GM19395 (cell line): Measurements from ENCODE around the gene CALR.
"Not testable (repeated sequence)": the region's sequence is repeated elsewhere in the genome, so short reads cannot be mapped to it uniquely, and the experiment has no call there.

Source experiments
- ATAC-seq: cut with Tn5 transposase; IDR thresholded peaks from one replicate; pipeline ENCODE4 v1.9.1; 2021; ENCODE audit warnings: mild to moderate bottlenecking, moderate library complexity; ENCODE audit not compliant: unreplicated experiment

Gene CALR

DNA sequence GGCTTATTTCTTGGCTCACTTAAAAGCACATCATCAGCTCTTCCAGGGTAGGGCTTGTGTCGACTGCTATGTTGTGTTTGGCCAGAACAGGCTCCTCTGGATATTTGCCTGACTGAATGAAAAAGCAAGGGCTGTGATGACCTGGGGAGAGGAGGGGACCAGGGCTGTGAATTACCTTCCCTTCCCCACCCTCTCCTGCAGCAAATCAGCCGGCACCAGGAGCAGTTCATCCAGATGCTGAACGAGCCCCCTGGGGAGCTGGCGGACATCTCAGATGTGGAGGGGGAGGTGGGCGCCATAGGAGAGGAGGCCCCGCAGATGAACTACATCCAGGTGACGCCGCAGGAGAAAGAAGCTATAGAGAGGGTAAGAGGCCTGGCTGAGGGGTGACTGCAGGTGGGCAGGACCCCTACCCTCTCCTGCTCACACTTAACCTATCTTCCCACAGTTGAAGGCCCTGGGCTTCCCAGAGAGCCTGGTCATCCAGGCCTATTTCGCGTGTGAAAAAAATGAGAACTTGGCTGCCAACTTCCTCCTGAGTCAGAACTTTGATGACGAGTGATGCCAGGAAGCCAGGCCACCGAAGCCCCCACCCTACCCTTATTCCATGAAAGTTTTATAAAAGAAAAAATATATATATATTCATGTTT is 14.2 kb downstream of the CALR start:
- ATAC-seq: no peak

DNA sequence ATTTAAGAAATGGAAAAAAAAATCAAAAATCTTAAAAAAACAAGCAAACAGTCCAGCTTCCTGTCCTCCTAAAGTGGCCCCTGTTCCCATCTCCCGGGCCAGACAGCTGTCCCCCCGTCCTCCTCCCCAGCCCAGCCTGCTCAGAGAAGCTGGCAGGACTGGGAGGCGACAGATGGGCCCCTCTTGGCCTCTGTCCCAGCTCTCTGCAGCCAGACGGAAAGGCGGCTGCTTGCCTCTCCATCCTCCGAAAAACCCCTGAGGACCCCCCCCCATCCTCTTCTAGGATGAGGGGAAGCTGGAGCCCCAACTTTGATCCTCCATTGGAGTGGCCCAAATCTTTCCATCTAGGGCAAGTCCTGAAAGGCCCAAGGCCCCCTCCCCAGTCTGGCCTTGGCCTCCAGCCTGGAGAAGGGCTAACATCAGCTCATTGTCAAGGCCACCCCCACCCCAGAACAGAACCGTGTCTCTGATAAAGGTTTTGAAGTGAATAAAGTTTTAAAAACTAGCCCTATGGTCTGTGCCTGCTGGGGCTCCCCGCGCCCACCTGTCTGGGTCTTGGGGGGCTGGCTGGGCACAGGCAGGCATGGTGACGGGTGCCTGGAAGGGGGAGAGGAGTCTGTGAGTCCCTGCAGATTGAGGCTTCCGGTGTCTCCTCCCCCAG is 14.9 kb downstream of the CALR start:
- ATAC-seq: no peak

DNA sequence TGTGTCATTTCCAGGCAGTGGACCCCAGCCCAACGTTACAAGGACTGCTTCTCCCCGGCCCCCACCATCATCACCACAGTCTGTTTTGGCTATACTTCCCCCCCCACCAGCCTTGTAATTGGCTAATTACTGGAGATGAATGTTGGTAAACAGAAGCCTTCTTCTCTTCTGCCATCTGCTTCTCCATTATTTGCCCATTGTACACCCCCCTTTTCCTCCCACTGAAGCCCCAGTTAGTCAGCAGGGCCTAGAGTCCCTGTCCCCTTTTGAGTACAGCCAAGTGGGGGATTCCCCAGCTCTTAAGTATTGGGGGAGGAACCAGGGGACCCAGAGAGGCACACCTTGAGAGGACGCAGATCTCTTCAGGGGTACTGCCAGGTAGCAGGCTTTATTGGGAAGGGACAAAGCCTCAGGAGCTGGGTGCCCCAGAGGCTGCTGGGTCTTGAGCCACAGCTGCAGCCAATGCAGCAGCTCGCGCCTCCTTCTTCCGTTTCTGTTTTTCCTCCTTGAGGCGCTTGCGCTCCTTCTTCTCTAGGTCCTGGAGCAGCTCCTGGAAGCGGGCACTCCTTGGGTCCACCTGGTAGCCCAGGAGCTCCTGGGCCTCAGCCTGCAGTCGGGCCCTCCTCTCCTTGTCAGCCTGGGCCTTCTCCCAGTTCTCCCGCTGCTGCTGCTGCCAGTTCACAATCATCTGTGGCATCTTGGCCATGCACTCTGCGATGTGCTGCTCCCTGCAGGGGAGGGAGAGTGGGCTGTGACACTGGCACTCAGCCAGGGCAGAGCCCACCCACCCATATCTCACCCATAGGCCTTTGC is 15.6 kb downstream of the CALR start:
- ATAC-seq: no peak

DNA sequence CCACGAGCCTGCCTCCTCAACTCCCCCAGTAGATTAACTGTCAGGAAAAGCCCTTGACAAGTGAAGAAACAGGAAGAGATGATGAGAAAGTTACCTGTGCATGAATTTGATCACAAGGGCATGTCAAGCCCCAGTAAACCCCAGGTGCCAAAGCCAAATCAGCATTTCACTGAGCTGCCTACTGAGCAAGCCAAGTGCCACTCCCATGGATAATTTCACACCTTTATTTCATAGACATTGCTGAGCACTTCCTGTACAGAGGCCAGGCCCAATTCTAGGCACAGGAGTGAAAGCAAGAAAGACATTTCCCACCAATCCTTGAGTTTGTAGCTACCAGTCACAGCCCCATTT is 16.2 kb downstream of the CALR start:
- no peak for ATAC-seq

DNA sequence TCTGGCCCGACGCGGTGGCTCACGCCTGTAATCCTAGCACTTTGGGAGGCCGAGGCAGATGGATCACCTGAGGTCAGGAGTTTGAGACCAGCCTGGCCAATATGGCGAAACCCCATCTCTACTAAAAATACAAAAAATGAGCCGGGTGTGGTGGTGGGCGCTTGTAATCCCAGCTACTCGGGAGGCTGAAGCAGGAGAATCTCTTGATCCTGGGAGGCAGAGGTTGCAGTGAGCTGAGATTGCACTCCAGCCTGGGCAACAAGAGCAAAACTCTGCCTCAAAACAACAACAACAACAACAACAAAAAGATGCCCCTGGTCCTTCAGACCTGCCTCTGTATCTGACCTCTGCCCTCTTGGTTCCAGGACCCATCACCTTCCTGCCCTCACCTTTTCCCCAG is 17.2 kb downstream of the CALR start:
- ATAC-seq: not testable (repeated sequence)

DNA sequence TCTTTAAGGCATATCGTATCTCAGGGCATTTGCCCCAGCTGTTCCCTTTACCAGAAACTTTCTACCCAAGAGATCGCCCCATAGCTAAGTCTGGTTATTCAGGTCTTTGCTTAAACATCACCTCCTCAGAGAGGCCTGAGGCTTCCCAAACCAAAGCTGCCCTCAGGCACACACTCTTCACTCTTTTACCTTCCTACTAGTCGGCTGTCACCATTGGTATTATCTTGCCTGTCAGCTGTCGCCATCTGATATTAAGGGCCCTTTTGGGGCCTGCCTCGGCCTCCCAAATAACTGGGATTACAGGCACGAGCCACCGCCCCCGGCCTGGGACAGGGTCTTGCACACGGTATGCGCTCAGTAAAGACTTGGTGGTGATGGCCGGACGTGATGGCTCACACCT is 17.6 kb downstream of the CALR start:
- no peak for ATAC-seq

DNA sequence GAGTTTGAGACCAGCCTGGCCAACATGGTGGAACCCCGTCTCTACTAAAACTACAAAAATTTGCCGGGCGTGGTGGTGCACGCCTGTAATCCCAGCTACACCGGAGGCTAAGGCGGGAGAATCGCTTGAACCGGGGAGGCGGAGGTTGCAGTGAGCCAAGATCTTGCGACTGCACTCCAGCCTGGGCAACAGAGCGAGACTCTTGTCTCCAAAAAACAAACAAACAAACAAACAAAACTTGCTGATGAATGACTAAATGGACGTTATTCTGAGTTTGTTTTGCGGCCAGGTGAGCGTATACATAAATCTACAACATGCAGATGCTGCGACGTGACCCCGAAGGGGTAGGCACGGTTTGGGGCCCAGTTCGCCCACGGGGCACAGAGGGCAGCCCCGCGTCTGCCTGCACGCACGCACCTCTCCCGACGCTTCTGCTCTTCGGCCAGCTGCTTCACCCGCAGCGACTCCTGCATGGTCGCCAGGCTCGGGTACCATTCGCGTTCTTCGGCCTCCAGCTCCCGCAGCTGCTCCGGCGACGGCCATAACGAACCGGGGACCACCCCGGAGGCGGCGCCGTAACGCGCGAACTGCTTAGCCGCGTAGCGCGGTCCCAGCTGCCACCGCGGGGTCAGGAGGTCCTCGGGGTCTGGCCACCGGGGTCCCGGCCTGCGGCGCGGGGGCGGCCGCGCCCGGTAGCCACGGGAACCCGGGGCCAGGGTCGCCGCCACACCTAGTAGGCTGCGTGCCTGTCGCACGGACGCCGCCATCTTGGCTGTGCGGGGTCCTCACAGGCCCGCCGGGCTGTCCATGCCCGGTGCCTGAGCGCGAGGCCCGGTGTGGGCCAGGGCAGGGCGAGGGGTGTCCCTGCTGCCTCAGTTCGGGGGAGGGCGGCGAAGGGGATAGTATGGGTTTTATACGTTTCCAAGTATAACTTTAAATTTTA is 18.3 kb downstream of the CALR start, which contains the start of gene GADD45GIP1:
TSS of gene GADD45GIP1 (minus strand) at position 778 of the 943 bp plus-strand sequence. CDS start at position 767, 11 bp downstream.
- ATAC-seq: no peak

DNA sequence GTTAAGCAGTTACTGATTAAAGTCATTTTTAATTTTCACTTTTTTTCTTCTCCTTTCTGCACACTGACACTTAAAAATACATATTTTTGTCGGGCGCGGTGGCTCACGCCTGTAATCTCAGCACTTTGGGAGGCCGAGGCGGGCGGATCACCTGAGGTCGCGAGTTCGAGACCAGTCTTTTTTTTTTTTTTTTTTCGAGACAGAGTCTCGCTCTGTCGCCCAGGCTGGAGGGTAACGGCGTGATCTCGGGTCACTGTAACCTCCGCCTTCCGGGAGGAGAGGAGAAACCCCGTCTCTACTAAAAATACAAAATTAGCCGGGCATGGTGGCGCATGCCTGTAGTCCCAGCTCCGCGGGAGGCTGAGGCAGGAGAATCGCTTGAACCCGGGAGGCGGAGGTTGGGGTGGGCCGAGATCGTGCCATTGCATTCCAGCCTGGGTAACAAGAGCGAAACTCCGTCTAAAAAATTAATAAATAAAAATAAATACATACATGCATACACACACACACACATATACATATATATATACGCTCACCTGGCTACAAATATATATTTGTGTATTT is 19.1 kb downstream of the CALR start:
- not testable (repeated sequence) for ATAC-seq

DNA sequence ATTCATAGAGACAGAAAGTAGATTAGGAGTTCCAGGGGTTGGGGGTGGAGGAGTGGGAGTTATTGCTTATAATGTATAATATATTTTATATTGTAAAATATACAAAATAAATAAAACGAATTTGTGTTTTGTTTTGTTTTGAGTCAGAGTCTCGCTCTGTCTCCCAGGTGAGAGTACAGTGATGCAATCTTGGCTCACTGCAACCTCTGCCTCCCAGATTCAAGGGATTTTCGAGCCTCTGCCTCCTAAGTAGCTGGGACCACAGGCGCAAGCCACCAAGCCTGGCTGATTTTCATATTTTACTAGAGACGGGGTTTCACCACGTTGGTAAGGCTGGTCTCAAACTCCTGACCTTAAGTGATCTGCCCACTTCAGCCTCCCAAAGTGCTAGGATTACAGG is 21.1 kb downstream of the CALR start:
- ATAC-seq: no peak

DNA sequence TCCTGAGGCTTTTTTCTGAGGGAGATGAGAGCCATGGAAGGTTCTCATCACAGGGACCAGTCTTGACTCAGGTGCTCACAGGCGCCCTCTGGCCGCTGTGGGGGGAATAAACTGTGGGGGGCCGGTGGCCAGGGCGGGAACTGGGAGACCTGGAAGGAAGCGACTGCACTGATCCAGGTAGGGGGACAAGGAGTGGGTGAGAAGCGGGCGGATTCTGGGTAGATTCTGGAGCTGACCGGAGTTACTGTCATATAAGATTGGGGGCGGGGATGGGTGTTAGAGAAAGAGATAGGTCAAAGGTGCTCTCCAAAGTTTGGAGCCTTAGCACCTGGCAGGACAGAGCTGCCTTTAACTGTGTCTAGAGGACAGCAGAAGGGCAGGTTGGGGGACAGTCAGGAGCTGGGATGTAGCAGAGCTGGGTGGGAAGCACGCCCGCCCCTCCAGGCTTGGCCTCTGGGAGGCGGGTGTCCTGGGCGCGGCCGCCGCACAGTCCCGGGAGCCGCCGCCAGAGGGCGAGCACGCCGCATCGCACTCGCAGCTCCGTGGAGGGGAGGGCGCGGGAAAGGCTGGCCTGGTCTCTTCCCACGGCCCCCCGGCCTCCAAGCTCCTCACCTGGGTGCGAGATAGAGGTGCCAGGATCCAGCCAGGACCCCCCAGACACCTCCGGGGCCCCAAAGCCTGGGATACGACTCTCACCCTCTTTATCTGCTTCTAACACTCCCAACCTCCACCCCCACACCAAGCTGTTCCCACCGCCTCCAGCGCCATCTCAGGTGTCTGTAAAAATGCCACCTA is 26.8 kb downstream of the CALR start:
- ATAC-seq: peak; percentile 63

DNA sequence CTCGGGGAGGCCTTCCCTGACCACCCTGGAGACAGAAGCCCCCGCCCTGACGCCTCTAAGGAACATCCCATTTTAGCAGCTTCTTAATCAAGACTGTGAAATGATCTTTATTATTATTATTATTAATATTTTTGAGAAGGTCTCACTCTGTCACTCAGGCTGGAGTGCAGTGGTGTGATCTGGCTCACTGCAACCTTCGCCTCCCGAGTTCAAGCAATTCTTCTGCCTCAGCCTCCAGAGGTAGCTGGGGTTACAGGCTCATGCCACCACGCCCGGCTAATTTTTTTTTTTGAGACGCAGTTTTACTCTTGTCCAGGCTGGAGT is 27.4 kb downstream of the CALR start:
- no peak for ATAC-seq

DNA sequence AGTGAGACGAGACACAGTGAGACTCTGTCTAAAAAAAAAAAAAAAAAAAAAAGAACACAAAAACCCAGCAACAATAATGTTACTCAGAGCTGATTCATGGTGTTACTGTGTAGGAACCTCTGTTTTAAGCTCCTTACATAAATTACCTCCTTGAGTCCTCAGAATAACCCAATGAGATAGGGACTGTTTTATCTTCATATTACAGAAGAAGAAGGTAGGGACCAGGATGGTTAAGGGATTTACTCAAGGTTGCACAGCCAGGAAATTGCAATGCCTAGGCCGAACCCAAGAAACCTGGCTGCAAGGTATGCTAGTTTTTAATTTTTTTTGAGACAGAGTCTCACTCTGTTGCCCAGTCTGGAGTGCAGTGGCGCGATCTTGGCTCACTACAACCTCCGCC is 29.5 kb downstream of the CALR start:
- no peak for ATAC-seq

DNA sequence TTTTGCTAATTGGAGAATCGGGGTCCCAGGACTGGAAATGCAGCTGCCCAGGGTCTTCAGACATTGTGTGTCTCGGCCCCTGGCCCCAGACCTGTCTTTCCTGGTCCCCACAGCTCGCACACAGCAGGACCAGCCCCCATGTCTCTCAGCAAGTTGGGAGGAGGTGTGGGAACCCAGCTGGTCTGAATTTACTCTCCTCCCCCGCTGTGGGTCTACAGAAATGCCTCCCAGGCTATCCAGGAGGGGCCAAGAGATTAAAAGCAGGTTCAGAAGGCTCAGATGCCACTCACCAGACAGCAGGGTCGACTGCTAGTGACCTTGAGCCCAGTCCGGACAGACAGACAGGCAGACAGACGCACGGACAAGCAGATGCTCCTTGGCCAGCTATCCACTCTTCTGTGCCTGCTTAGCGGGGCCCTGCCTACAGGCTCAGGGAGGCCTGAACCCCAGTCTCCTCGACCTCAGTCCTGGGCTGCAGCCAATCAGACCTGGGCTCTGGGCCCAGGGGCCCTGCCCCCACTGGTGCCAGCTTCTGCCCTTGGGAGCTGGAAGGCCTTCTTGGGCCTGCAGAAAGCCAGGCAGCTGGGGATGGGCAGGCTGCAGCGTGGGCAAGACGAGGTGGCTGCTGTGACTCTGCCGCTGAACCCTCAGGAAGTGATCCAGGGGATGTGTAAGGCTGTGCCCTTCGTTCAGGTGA is 31.0 kb downstream of the CALR start, which contains the start of gene DAND5:
TSS of gene DAND5 (plus strand) at position 285 of the 697 bp plus-strand sequence. CDS start at position 370, 85 bp downstream.
- no peak for ATAC-seq

DNA sequence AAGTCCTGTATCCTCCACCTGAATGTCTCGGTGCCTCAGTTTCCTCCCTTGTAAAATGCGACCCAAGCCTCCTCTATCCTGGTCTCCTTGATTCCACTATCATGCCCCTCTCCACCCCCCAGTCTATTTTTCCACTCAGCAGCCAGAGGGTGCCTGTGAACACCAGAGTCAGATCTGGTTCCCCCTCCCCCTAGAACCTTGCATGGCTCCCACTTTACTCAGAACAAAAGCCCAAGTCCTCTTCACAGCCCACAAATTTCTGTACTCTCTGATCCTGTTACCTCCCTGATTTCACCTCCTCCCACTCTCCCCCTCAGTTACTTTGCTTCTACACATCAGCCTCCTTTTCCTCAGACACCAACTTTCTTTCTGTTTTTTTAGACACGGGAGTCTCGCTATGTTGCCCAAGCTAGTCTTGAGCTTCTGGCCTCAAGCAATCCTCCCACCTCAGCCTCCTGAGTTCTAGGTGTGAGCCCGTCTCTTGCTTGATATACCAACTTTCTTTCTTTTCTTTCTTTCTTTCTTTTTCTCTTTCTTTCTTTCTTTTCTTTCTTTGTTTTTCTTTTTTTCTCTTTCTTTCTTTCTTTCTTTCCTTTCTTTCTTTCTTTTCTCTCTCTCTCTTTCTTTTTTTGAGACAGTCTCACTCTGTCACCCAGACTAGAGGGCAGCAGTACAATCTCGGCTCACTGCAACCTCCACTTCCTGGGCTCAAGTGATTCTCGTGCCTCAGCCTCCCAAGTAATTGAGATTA is 31.8 kb downstream of the CALR start:
- no peak for ATAC-seq

DNA sequence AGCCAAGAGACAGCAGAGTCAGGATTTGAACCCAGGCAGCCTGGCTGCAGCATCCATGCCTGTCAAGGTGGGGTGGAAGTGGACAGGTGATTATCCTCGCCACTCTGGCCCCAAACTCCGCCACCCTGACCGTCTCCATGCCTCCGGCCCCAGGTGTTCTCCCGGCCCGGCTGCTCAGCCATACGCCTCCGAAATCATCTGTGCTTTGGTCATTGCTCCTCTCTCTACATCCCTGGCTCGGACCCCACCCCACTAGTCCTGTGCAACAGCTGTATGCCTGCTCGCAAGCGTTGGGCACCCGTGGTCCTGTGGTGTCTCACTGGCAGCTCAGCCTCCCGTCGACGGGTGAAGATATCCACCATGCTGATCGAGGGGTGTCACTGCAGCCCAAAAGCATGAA is 34.8 kb downstream of the CALR start:
- ATAC-seq: no peak

DNA sequence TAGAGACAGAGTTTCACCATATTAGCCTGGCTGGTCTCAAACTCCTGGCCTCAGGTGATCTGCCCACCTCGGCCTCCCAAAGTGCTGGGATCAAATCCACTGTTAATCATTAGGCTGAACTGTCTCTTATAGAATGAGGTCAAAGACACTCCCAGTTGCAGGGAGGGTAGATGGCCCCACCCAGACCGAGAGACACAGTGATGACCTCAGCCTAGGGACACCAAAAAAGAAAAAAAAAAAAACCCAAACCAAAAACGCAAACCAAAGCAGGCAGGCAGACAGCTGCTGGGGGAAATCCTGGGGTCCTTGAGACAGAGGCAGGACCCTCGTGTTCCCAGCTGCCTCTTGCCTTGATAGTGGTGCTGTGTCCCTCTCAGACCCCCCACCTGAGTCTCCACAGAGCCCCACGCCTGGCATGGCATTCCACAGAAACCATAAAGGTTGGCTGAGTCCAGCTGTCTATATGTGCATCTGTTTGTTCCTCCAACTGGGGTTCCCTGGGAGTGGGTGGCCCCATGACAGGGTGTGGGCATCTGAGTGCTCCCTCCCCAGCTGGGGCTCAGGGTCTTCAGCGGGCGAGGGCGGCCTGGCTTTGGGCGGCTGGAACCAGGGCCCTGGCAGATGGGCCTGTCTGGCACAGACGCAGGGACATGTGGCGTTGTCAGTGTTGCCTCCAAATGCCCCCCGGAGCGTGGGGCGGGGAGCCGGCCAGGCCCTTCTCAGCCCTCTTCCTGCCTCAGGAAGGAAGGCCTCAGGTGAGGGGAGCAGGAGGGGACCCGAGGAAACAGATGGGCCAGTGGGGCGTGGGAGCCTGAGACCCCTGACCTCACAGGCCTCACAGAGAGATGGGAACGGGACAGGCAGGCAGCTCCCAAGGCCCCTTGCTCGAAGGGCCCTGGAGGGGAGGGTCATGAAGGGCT is 36.2 kb downstream of the CALR start:
- ATAC-seq: no peak

DNA sequence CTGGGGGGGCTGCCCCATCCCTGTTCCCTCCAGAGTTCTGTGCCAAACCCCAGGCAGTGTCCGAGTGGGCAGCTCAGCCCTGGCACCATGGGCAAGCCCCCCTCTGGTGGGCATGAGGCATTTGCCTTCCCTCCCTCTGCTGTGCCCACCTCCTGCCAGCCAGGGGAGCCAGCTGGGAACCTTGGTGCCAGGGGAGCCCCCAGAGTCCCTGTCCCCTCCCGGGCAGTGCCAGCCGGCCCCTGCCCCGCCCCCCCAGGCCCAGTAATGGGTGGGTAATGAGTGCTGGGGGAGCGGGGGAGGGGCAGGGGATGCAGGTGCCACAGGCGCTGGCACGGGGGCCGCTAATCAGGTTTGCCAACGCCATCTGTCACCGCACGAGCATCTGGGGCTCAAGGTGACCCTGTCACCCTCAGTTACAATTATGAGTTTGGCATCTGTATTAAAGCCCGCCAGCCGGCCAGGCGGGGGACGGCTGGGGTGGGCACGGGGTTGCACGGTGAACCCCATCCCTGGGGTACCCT is 36.9 kb downstream of the CALR start:
- ATAC-seq: no peak
